IPS-15b (cell line): ENCODE results near the gene AMZ1.

Experiments used
- H3K27me3 ChIP-seq: one replicate; pipeline ENCODE4 v1.6.1; 2013; ENCODE audit warnings: low read length; ENCODE audit not compliant: control insufficient read depth, insufficient read depth
- H3K36me3 ChIP-seq: one replicate; pipeline ENCODE4 v1.6.1; 2013; ENCODE audit warnings: low read length; ENCODE audit not compliant: control insufficient read depth, insufficient read depth
- H3K4me1 ChIP-seq: one replicate; pipeline ENCODE4 v1.6.1; 2013; ENCODE audit warnings: mild to moderate bottlenecking, low read length; ENCODE audit not compliant: control insufficient read depth, insufficient read depth
- H3K4me3 ChIP-seq: one replicate; pipeline ENCODE4 v1.5.1; 2013; ENCODE audit warnings: low read depth, low read length
- H3K9ac ChIP-seq: one replicate; pipeline ENCODE4 v1.6.1; 2013; ENCODE audit warnings: low read depth, mild to moderate bottlenecking, low read length
- H3K9me3 ChIP-seq: one replicate; pipeline ENCODE4 v1.6.1; 2013; ENCODE audit warnings: mild to moderate bottlenecking, low read length; ENCODE audit not compliant: control insufficient read depth, insufficient read depth

The AMZ1 gene

GRCh38 chr7:2710901-2711551 lies 23.0 kb downstream of the AMZ1 start:
- no peak overlapping the region for H3K9ac ChIP-seq
- no peak overlapping the region for H3K4me3 ChIP-seq
- H3K4me1 ChIP-seq, result no peaks in the 10 kb centered on the region
- no peaks in the 10 kb centered on the region for H3K9me3 ChIP-seq
- peaks cover 10% of the 10 kb centered on the region for H3K36me3 ChIP-seq
- no peaks in the 10 kb centered on the region for H3K27me3 ChIP-seq

- Histone ChIP-seq H3K9ac (no peak overlapping the region), H3K36me3 (peaks cover 12% of the 10 kb centered on the region), H3K27me3 (no peaks in the 10 kb centered on the region), H3K4me1 (no peaks in the 10 kb centered on the region), H3K4me3 (no peak overlapping the region), H3K9me3 (no peaks in the 10 kb centered on the region)
Observed at GRCh38 chr7:2711895-2712675, 24.1 kb downstream of the AMZ1 start.

GRCh38 chr7:2713370-2713769 lies 25.4 kb downstream of the AMZ1 start:
- no peak overlapping the region for H3K4me3 ChIP-seq
- H3K4me1 ChIP-seq, result no peaks in the 10 kb centered on the region
- no peak overlapping the region for H3K9ac ChIP-seq

GRCh38 chr7:2713978-2714377 lies 26.0 kb downstream of the AMZ1 start:
- no peaks in the 10 kb centered on the region for H3K9me3 ChIP-seq
- H3K4me3 ChIP-seq, result no peak overlapping the region
- no peak overlapping the region for H3K9ac ChIP-seq
- H3K4me1 ChIP-seq, result no peaks in the 10 kb centered on the region
- H3K36me3 ChIP-seq, result peaks cover 21% of the 10 kb centered on the region
- H3K27me3 ChIP-seq, result no peaks in the 10 kb centered on the region

More at GRCh38 chr7:2713370-2713769, 25.4 kb downstream of the AMZ1 start:
- no peaks in the 10 kb centered on the region for H3K27me3 ChIP-seq
- H3K9me3 ChIP-seq, result no peaks in the 10 kb centered on the region
- H3K36me3 ChIP-seq, result peaks cover 20% of the 10 kb centered on the region

- H3K36me3 ChIP-seq, result peaks cover 21% of the 10 kb centered on the region
- H3K9ac ChIP-seq, result no peak overlapping the region
- H3K27me3 ChIP-seq, result no peaks in the 10 kb centered on the region
- no peak overlapping the region for H3K4me3 ChIP-seq
- no peaks in the 10 kb centered on the region for H3K9me3 ChIP-seq
- H3K4me1 ChIP-seq, result no peaks in the 10 kb centered on the region
Observed at GRCh38 chr7:2714636-2715035, 26.6 kb downstream of the AMZ1 start.

GRCh38 chr7:2715341-2716231 lies 27.6 kb downstream of the AMZ1 start:
- Histone ChIP-seq H3K36me3 (peaks cover 21% of the 10 kb centered on the region), H3K9ac (no peak overlapping the region), H3K4me1 (no peaks in the 10 kb centered on the region), H3K9me3 (no peaks in the 10 kb centered on the region), H3K27me3 (no peaks in the 10 kb centered on the region), H3K4me3 (no peak overlapping the region)

- Histone ChIP-seq H3K36me3 (peaks cover 25% of the 10 kb centered on the region), H3K4me3 (no peak overlapping the region)
Observed at GRCh38 chr7:2716488-2716887, 28.5 kb downstream of the AMZ1 start.

GRCh38 chr7:2716906-2717292 lies 28.9 kb downstream of the AMZ1 start:
- Histone ChIP-seq H3K4me1 (no peaks in the 10 kb centered on the region), H3K4me3 (no peak overlapping the region), H3K9me3 (no peaks in the 10 kb centered on the region), H3K27me3 (no peaks in the 10 kb centered on the region), H3K9ac (no peak overlapping the region), H3K36me3 (peaks cover 25% of the 10 kb centered on the region)

More at GRCh38 chr7:2716488-2716887, 28.5 kb downstream of the AMZ1 start:
- no peaks in the 10 kb centered on the region for H3K27me3 ChIP-seq
- no peaks in the 10 kb centered on the region for H3K4me1 ChIP-seq
- H3K9me3 ChIP-seq, result no peaks in the 10 kb centered on the region
- no peak overlapping the region for H3K9ac ChIP-seq

GRCh38 chr7:2717293-2718261 lies 29.6 kb downstream of the AMZ1 start:
- no peaks in the 10 kb centered on the region for H3K4me1 ChIP-seq
- H3K27me3 ChIP-seq, result no peaks in the 10 kb centered on the region
- no peak overlapping the region for H3K9ac ChIP-seq
- H3K9me3 ChIP-seq, result no peaks in the 10 kb centered on the region
- H3K36me3 ChIP-seq, result peaks cover 19% of the 10 kb centered on the region
- no peak overlapping the region for H3K4me3 ChIP-seq

GRCh38 chr7:2718296-2718965 lies 30.4 kb downstream of the AMZ1 start:
- H3K9ac ChIP-seq, result no peak overlapping the region

More at GRCh38 chr7:2718296-2718965, 30.4 kb downstream of the AMZ1 start:
- Histone ChIP-seq H3K4me3 (no peak overlapping the region), H3K4me1 (no peaks in the 10 kb centered on the region), H3K27me3 (no peaks in the 10 kb centered on the region), H3K9me3 (no peaks in the 10 kb centered on the region), H3K36me3 (peaks cover 19% of the 10 kb centered on the region)
